ENCODE results near the gene ETFA.
A peak's percentile ranks its signal among the peaks of the same experiment; 100 is the strongest.

Gene ETFA

GRCh38 chr15:76199106-76200082 is 111.9 kb downstream of the ETFA start:
- H3K4me1 ChIP-seq (ENCODE audit: control insufficient read depth in 1 of 2, insufficient read depth in 2 of 2, low read length in 2 of 2) = peaks cover 19% of the 10 kb centered on the region in 2 donors
- H3K9ac ChIP-seq (ENCODE audit: low read depth in 1 of 2, low read length in 2 of 2) = no peak overlapping the region
- H3K27ac ChIP-seq (ENCODE audit: low read depth, low read length) = no peak overlapping the region
- no peaks in the 10 kb centered on the region for H3K9me3 ChIP-seq (ENCODE audit: control insufficient read depth in 1 of 2, low read length in 2 of 2)
- no peak overlapping the region for H3K4me3 ChIP-seq (ENCODE audit: low read depth in 1 of 2, low read length in 2 of 2)
- H3K27me3 ChIP-seq (ENCODE audit: control insufficient read depth in 1 of 2, insufficient read depth in 2 of 2, low read length in 2 of 2) = no peaks in the 10 kb centered on the region
- no peaks in the 10 kb centered on the region for H3K36me3 ChIP-seq (ENCODE audit: control insufficient read depth in 1 of 2, insufficient read depth in 2 of 2, low read length in 2 of 2)

- no peak overlapping the region for H3K9ac ChIP-seq (ENCODE audit: low read depth in 1 of 2, low read length in 2 of 2)
- no peak overlapping the region for H3K4me3 ChIP-seq (ENCODE audit: low read depth in 1 of 2, low read length in 2 of 2)
- peaks cover 24 to 25% of the 10 kb centered on the region in 2 donors for H3K4me1 ChIP-seq (ENCODE audit: control insufficient read depth in 1 of 2, insufficient read depth in 2 of 2, low read length in 2 of 2)
- H3K36me3 ChIP-seq (ENCODE audit: control insufficient read depth in 1 of 2, insufficient read depth in 2 of 2, low read length in 2 of 2) = no peaks in the 10 kb centered on the region
- no peak overlapping the region for H3K27ac ChIP-seq (ENCODE audit: low read depth, low read length)
- H3K9me3 ChIP-seq (ENCODE audit: control insufficient read depth in 1 of 2, low read length in 2 of 2) = no peaks in the 10 kb centered on the region
- H3K27me3 ChIP-seq (ENCODE audit: control insufficient read depth in 1 of 2, insufficient read depth in 2 of 2, low read length in 2 of 2) = no peaks in the 10 kb centered on the region
These were observed 112.7 kb downstream of the ETFA start for GRCh38 chr15:76198456-76199105.

GRCh38 chr15:76197703-76198455 is 113.4 kb downstream of the ETFA start:
- H3K36me3 ChIP-seq (ENCODE audit: control insufficient read depth in 1 of 2, insufficient read depth in 2 of 2, low read length in 2 of 2) = no peaks in the 10 kb centered on the region
- H3K9me3 ChIP-seq (ENCODE audit: control insufficient read depth in 1 of 2, low read length in 2 of 2) = no peaks in the 10 kb centered on the region
- no peak overlapping the region for H3K27ac ChIP-seq (ENCODE audit: low read depth, low read length)
- no peak overlapping the region for H3K9ac ChIP-seq (ENCODE audit: low read depth in 1 of 2, low read length in 2 of 2)
- H3K27me3 ChIP-seq (ENCODE audit: control insufficient read depth in 1 of 2, insufficient read depth in 2 of 2, low read length in 2 of 2) = no peaks in the 10 kb centered on the region
- no peak overlapping the region for H3K4me3 ChIP-seq (ENCODE audit: low read depth in 1 of 2, low read length in 2 of 2)
- peaks cover 24 to 25% of the 10 kb centered on the region in 2 donors for H3K4me1 ChIP-seq (ENCODE audit: control insufficient read depth in 1 of 2, insufficient read depth in 2 of 2, low read length in 2 of 2)

DNA sequence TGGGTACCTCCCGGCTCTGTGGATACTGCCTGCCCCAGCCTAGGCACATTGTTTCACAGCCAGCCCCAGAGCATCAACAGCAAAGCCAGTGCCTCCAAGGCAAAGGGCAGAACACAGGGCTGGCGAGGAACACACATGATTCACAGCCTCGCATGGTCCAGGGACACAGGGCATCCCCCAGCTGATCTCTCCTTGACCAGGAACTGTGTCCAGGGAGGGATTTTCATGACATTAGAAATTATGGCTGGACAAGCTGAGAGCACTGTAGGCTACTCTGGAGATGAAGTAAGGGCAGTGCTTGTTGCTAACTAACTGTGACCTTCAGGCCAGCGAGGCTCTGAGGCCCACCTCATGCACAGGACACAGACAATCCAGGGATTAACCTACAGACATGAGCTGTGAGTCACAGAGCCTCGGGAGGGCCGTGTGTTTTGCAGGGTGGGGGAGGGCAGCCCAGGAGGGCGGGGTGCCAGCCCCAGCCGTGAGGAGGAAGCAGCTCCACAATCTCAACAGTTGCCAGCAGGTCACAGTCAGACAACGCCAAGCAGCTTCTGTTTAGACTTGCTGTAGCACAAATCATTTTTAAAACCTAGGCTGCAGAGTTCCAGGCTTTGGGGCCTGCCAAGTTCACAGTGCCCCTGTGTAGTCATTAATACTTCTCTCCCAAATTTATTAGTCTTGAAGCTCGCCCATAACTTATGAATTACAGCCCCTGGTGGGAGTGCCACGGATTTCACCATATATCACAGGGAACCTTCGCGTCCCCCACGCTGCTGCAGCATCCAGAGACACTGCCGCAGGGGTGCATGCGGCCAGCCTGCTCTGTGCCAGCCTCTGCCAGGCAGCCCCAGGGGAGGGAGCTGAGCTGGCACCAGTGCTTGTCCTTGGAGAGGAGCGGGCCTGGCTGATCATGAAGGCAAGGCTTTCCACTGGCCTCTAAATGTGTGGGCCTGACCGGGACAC is 114.7 kb downstream of the ETFA start:
- Histone ChIP-seq H3K9ac (ENCODE audit: low read depth in 1 of 2, low read length in 2 of 2) (peak overlapping the region in 1 of 2 donors; percentile 36), H3K27me3 (ENCODE audit: control insufficient read depth in 1 of 2, insufficient read depth in 2 of 2, low read length in 2 of 2) (no peaks in the 10 kb centered on the region), H3K4me1 (ENCODE audit: control insufficient read depth in 1 of 2, insufficient read depth in 2 of 2, low read length in 2 of 2) (peaks cover 24 to 25% of the 10 kb centered on the region in 2 donors), H3K36me3 (ENCODE audit: control insufficient read depth in 1 of 2, insufficient read depth in 2 of 2, low read length in 2 of 2) (no peaks in the 10 kb centered on the region), H3K4me3 (ENCODE audit: low read depth in 1 of 2, low read length in 2 of 2) (no peak overlapping the region), H3K9me3 (ENCODE audit: control insufficient read depth in 1 of 2, low read length in 2 of 2) (no peaks in the 10 kb centered on the region), H3K27ac (ENCODE audit: low read depth, low read length) (no peak overlapping the region)

GRCh38 chr15:76195506-76196268 is 115.6 kb downstream of the ETFA start:
- peaks cover under 1 to 3% of the 10 kb centered on the region in 2 donors for H3K27me3 ChIP-seq (ENCODE audit: control insufficient read depth in 1 of 2, insufficient read depth in 2 of 2, low read length in 2 of 2)
- no peak overlapping the region for H3K9ac ChIP-seq (ENCODE audit: low read depth in 1 of 2, low read length in 2 of 2)
- no peak overlapping the region for H3K27ac ChIP-seq (ENCODE audit: low read depth, low read length)
- no peaks in the 10 kb centered on the region for H3K36me3 ChIP-seq (ENCODE audit: control insufficient read depth in 1 of 2, insufficient read depth in 2 of 2, low read length in 2 of 2)
- H3K9me3 ChIP-seq (ENCODE audit: control insufficient read depth in 1 of 2, low read length in 2 of 2) = no peaks in the 10 kb centered on the region
- H3K4me1 ChIP-seq (ENCODE audit: control insufficient read depth in 1 of 2, insufficient read depth in 2 of 2, low read length in 2 of 2) = peaks cover 33 to 34% of the 10 kb centered on the region in 2 donors
- H3K4me3 ChIP-seq (ENCODE audit: low read depth in 1 of 2, low read length in 2 of 2) = no peak overlapping the region

- Histone ChIP-seq H3K27ac (ENCODE audit: low read depth, low read length) (no peak overlapping the region), H3K9ac (ENCODE audit: low read depth in 1 of 2, low read length in 2 of 2) (no peak overlapping the region), H3K27me3 (ENCODE audit: control insufficient read depth in 1 of 2, insufficient read depth in 2 of 2, low read length in 2 of 2) (peaks cover 9 to 12% of the 10 kb centered on the region in 2 donors), H3K4me1 (ENCODE audit: control insufficient read depth in 1 of 2, insufficient read depth in 2 of 2, low read length in 2 of 2) (peaks cover 34 to 36% of the 10 kb centered on the region in 2 donors), H3K4me3 (ENCODE audit: low read depth in 1 of 2, low read length in 2 of 2) (no peak overlapping the region), H3K36me3 (ENCODE audit: control insufficient read depth in 1 of 2, insufficient read depth in 2 of 2, low read length in 2 of 2) (no peaks in the 10 kb centered on the region), H3K9me3 (ENCODE audit: control insufficient read depth in 1 of 2, low read length in 2 of 2) (no peaks in the 10 kb centered on the region)
These were observed 117.3 kb downstream of the ETFA start for GRCh38 chr15:76193934-76194333.

DNA sequence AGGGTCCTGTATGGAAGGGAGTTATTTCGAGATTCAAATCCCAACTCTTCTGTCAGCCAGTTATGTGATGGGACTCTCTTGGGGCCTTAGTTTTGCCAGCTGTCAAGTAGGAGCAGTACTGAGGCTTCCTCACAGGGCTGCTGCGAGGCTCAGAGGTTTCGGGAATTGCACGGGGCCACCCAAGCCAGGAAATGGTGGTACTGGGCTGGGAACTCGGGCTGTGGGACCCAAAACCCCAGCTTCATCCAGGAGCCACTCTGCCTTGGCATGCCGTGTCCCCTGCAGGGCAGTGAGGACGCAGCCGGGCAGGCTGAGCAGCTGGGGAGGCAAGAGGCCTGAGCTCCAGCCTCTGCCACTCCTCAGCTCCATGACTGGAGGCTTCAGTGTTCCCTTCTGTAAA is 118.6 kb downstream of the ETFA start:
- Histone ChIP-seq H3K9ac (ENCODE audit: low read depth in 1 of 2, low read length in 2 of 2) (no peak overlapping the region), H3K27me3 (ENCODE audit: control insufficient read depth in 1 of 2, insufficient read depth in 2 of 2, low read length in 2 of 2) (peaks cover 9 to 12% of the 10 kb centered on the region in 2 donors), H3K4me1 (ENCODE audit: control insufficient read depth in 1 of 2, insufficient read depth in 2 of 2, low read length in 2 of 2) (peaks cover 30 to 32% of the 10 kb centered on the region in 2 donors), H3K36me3 (ENCODE audit: control insufficient read depth in 1 of 2, insufficient read depth in 2 of 2, low read length in 2 of 2) (no peaks in the 10 kb centered on the region), H3K27ac (ENCODE audit: low read depth, low read length) (no peak overlapping the region), H3K9me3 (ENCODE audit: control insufficient read depth in 1 of 2, low read length in 2 of 2) (no peaks in the 10 kb centered on the region), H3K4me3 (ENCODE audit: low read depth in 1 of 2, low read length in 2 of 2) (no peak overlapping the region)

DNA sequence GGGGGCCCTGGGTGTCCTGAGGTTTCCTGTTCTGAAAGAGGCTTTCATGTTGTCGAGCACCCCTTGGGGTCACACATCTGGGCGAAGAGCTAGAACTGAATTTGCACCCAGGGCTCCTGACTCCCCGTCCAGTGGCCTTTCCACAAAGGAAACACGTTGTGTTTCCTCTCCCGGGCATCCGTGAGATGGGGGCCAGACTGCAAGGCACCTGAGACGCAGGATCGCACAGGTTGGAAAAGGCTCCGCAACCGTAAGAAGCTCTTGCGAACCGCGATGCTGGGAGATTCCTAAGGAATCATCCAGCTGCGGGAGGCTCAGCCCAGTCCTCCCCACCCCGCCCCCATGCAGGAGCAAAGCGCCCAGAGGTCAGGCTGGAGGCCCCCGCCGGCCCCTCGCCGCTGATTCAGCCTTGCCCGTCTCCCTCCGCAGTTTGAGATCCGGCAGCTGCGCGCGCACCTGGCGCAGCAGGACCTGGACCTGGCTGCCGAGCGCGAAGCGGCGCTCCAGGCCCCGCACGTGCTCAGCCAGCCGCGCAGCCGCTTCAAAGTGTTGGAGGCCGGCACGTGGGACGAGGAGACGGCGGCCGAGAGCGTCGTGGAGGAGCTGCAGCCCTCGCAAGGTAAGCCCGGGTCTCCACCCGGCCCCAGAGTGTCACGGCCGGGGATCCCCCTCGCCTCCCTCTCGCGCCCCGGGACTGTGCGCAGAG is 119.6 kb downstream of the ETFA start:
- peak overlapping the region; percentile 19 to 36 for H3K4me3 ChIP-seq (ENCODE audit: low read depth in 1 of 2, low read length in 2 of 2)
- no peaks in the 10 kb centered on the region for H3K36me3 ChIP-seq (ENCODE audit: control insufficient read depth in 1 of 2, insufficient read depth in 2 of 2, low read length in 2 of 2)
- H3K27ac ChIP-seq (ENCODE audit: low read depth, low read length) = no peak overlapping the region
- peaks cover 9 to 14% of the 10 kb centered on the region in 2 donors for H3K27me3 ChIP-seq (ENCODE audit: control insufficient read depth in 1 of 2, insufficient read depth in 2 of 2, low read length in 2 of 2)
- H3K9ac ChIP-seq (ENCODE audit: low read depth in 1 of 2, low read length in 2 of 2) = no peak overlapping the region
- peaks cover 21 to 26% of the 10 kb centered on the region in 2 donors for H3K4me1 ChIP-seq (ENCODE audit: control insufficient read depth in 1 of 2, insufficient read depth in 2 of 2, low read length in 2 of 2)
- no peaks in the 10 kb centered on the region for H3K9me3 ChIP-seq (ENCODE audit: control insufficient read depth in 1 of 2, low read length in 2 of 2)

Data from duodenal mucosa (tissue), 2 donors.